Stimulated activated CD8-positive, alpha-beta memory T cell treated with anti-CD3 and anti-CD28 coated beads, Interleukin-4, amount 100 ng/mL, for 4 hours (primary cell): Measurements from ENCODE around the gene EVC2.
"Not testable (repeated sequence)": the region's sequence is repeated elsewhere in the genome, so short reads cannot be mapped to it uniquely, and the experiment has no call there.

Source experiments
- DNase-seq, 2 donors: peaks; one replicate each; pipeline ENCODE4 v3.0.0-alpha.2; 2020; ENCODE audit warnings: low read depth in 2 of 2, low spot score in 1 of 2

Gene EVC2

DNA sequence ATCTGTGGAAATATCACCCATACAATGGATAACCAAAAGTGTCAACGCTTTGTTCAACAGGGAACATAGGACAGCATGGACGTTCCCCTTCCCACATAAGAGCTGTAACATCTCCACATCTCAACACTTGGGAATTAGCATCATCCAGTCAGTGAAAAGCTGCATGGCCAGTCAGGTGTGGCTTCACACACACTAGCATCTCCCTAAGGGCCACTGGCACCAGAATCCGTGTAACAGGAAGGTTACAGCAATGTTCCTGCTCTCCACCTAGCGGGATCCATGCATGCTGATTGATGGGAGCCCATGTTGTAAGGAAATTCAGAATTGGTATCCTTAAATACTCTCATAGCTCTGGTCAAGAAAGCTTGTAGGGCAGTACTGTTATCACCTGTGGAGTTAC, 78.8 kb downstream of the EVC2 start:
- no peak for DNase-seq

DNA sequence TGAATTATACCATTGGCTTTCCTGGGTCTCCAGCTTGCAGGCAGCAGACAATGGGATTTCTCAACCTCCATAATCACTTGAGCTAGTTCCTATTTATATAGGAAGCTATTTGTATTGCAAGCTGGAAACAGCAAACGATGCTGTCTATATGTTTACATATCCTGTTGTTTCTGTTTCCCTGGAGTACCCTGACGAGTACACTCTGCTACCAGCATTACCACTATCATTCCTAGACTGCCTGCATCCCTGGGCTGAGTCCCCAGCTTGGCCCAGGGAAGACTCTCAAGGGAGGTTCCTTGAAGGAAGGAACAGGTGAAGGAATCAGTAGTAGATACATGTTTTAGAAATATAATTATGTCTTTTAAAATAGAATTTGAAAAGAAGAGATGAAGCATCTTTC, 81.4 kb downstream of the EVC2 start:
- no peak for DNase-seq

DNA sequence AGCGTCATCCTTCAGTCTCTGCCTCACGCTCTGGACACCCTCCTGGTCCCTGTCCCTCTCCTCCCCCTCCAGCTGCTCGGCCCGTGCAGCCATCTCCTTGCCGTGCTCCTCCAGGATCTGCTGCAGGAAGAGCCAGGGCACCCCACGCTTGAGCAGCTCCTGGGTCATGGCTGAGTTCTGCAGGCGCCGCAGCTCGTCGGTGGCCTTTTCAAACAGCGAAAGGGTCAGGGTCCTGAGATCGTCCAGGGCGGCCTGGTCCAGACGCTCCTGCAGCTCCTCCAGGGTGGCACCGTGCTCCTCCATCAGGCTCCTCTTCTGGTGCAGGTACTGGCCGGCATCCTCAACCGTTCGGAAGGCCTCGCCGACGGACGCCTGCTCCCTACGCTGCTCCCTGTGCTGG, 85.8 kb downstream of the EVC2 start:
- DNase-seq = no peak

DNA sequence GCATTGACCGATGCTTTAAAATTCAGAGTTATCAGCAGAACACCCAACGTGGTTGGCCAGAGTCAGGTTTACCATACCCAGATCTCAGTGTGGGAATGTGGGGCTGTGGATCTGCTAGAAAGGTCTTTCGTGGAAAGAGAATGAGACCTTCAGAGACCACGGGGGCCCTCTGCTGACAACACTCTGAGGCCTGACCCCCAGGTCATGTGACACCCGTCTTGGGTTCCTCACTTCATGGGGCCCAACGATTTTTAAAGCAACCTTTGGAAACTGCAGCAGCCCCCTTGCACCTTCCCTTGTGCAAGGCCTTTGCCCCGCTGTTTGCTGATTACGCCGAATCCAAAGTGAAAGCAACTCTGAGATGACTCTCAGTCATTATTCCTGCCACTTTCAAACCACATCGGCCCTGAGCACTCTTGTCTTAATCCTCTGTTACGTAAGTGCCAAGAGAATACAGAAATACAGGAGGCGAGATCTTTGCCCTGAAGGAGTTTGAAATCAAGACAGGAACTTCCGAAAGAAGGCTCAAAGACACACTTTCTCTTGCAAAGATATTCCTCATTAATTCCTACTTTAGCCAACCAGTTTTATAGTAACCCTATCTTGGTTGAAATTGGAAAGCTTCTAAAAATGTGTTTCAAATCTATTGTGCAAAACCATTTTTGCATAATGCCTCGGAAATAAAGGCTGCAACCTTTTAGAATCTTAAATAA, 88.3 kb downstream of the EVC2 start:
- DNase-seq = no peak

DNA sequence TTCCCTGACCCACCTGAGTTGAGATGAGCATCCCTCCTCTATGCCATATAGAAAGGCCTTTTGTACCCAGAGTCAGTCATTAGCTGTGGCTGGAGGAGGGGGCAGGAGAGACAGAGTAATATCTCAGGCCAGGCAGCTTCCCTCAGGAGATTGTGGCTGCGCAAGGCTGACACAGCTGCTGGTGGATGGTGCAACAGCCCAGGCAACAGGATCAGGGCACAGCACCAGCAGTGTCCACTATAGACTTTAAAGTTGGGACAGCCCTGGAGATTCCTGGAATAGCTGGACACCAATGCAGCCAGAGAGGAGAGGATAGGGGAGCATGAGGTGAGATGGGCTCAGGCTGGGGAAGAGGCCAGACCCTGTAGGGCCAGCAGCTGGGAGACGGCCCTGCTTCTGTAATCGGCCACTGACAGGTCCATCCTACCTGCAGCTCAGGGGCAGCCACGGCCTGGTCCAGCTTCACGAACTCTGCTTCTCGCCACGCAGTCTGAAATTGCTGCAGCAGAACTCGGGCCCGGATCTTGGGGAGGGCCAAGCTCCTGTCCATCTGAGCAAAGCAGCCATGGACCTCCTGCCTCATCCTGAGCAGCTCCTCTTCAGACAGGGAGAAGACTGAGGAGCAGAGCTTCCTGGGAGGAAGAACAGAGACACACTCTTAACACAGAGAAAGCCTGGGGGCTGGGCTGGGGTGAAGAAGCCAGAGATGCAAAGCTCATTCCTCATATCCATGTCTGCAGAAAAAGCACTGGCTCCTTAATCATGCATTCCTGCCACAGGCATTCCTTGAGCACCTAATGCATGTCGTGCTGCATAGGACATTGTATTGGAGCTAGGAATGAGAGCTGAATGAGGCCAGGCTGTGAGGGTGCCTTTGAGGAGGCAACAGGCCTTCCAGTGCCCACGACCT, 90.1 kb downstream of the EVC2 start:
- no peak for DNase-seq

DNA sequence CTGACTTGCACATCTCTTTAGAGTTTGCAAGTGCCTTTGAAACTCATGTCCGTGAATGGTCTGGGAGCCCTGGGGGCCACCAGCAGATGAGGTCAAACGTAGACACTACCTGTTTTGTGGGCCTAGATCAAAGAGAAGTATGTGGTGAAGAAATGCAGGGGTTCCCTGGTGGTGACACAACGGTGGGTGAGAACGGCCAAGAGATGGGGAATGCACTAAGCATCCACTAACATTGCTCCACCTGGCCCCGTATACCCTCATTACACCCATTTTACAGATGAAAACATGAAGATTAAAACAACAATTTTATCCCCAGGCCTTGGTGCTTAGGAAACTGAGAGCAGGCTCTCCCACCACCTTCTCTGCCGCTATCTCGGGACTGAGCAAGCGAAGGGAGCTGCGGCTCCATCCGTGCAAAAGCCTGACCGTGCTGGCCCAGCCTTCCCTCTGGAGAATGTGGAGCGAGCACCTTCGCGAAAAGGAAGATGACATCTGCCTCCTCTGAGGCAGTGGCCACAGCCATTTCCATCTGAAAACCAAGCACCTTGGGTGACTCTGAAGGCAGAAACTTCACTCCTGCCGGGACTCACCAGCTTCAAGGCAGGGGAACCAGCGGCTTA, 91.9 kb downstream of the EVC2 start:
- DNase-seq = no peak

DNA sequence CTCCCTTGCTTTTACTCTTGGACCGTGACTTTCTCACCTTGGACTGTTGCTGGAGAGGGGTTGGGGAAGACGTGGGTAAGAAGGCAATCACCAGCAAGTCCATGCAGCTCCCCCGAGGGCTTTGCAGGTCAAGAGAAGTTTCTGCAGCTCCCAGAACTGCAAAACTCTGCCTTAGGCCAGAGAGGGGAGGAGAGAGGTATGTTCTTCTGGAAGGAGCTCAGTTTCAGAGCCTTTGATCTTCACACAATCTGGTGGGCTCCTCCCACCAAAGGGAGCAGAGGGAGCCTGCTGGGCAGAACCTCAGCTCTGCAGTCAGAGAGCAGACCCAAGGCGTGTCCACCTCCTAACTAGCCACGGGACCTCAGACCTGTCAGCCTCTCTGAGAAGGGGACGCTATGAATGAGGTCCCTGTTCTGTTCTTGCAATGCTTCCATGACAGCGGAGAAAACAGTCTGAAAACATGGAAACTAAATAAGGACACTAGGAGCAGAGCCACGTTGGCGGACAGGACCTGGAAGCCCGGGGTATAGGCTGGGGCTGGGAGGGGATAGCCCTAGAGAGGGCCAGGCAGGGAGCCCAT, 92.8 kb downstream of the EVC2 start:
- no peak for DNase-seq

DNA sequence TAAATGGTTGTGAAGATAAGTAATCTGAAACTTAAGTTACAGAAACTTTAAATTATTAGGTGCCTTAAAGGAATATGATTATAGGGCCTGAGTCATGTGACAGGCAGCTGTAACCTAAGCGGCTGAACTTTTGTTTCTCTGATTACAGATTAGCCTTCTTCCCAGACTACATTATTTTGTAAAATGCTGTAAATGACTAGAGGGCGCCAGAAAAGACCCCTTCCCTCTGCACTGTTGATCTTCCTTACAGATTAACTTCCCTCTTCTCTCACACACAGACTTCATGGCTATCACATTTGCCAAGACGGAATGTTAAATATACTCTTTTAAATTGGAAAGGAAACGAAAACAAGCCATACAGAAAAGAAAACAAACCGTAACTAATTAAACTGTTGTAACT, 96.6 kb downstream of the EVC2 start:
- DNase-seq = no peak

DNA sequence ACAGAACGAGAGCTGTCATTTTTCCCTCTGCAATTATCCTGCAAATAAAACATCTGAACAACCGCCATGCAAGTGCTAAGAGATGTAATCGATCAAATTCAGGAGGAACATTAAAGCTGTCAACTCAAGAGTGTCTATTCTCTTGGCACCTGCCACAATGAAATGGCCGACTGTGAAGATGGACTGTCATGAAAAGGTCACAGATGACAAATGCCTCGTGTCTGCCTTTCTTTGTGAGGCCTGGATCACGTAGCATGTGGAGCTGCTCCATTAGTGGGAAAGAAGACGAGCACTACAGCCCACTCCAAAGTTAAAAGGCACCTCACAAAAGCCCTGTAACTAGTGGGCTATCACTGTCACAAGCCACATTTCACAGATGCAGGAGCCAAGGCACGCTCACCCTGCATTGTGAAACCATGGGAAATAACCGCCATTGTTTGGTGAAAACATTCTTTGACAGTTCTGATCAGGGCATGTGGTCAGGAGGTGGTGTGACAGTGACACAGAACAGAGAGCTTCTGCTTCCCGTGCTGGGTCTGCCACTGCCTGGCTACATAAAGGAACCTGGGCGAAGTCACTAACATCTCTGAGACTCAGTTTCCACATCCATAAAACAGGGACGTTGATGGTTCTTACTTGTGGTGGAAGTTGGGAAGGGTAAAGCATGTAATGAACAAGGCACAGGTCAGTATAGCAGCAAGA, 98.9 kb downstream of the EVC2 start:
- DNase-seq = no peak

DNA sequence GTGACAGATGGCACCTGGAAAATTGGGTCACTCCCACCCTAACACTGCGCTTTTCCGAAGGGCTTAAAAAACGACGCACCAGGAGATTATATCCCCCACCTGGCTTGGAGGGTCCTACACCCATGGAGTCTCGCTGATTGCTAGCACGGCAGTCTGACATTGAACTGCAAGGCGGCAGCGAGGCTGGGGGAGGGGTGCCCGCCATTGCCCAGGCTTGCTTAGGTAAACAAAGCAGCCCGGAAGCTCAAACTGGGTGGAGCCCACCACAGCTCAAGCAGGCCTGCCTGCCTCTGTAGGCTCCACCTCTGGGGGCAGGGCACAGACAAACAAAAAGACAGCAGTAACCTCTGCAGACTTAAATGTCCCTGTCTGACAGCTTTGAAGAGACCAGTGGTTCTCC, 114.5 kb downstream of the EVC2 start:
- not testable (repeated sequence) for DNase-seq

DNA sequence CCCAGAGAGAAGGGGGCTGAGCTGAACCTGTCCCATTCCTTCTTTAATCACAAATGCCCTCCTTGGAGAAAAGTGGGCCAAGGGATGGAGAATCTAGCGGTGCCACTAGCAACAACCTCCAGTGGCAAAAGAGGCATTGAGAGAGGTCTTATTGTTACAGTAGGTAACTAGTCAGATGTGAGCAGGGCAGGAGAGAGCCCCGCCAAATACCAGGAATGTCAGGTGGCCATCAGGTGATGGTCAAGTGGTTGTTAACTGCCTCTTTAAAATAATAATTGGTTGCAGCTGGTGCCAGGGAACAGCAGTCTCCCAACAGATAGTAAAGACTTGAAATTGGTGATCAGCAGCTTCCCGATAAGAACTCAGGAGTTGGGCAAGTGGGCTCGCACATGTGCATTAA, 116.1 kb downstream of the EVC2 start:
- no peak for DNase-seq

DNA sequence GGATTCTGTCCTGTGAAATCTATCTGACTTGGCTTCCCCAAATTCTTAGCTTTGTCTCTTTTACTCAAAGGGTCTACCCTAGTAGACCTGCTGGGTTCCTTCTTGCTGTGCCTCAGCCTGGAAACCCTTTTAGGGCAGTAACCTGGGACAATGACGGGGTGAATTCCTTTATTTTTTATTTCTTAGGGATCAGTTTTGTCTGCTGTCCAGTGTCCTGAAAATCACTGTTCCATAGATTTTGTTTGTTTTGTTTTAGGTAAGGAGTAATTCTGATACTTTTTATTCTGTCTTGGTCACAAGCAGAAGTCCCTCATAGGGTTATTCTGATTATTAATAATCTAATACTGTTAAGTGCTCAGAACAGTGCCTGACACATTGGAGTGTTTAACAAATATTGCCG, 118.9 kb downstream of the EVC2 start:
- DNase-seq = no peak

DNA sequence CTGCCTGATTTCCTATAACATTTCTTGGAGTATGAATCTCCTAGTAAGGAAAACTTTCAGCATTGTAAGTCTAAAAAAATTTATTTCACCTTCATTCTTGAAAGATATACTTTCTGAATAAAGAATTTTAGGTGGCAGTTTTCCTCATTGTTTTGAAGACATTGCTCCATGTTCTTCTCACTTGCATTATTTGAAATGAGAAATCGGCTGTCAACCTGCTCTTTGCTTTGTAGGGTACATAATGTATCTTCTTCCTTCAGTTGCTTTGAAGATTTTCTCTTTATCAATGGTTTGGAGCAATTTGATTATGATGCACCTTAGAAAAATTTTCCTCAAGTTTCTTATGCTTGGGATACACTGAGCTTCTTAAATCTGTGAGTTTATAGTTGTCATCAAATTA, 120.3 kb downstream of the EVC2 start:
- DNase-seq = no peak

DNA sequence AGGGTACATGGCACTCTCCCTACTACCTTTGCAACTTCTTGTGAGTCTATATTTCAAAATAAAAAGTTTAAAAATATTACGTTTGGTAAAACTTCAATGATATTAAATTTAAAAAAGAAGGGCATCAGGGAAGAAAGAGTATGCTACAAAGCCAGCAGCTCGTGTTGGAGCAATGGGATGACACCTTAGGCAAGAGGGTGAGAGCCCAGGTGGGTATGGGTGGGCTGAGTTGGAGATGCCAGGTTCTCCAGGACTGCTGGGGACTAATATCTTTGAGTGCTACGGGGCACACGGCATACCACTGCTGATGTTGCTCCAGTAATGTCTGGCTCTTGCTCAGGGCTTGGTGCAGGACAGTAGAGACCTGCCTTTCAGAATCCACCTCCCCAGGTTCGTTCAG, 132.4 kb downstream of the EVC2 start:
- DNase-seq = no peak

DNA sequence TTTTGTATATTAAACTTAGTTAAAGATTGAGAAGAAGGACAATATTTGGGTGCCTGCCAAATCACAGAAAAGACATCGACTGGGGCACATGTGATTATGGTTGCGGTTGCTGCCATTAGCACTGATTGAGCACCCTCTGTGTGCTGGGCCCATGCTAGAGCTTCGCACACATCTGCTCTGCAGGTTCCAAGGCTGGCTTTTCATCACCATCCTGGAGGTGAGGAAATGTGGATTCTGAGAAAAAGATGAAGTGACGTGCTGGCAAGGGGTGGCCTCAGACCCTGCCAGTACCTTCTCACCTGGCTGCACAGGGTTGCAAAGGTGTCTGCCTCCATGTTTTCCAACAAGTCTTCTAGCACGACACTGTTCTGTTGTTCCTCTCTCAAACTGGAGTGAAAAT, 134.0 kb downstream of the EVC2 start:
- no peak for DNase-seq

DNA sequence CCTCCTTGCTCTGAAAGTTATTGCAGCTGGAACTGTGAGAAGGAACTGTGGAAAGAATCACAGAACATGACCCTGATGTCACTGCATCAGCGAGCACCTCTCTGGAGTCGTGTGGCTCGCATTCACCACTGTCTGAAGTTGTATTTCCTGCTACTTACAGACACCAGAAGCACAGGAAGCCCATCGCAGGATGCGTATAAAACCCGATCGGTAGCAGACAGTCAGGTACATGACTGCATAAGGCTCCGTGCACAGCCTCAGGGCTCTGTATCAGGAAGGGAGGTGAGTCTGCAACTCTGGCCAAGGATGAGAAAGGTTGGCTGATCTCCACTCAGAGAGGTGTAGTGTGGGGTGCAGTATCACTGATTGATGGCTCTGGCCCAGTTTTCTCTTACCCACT, 134.4 kb downstream of the EVC2 start:
- DNase-seq = no peak

DNA sequence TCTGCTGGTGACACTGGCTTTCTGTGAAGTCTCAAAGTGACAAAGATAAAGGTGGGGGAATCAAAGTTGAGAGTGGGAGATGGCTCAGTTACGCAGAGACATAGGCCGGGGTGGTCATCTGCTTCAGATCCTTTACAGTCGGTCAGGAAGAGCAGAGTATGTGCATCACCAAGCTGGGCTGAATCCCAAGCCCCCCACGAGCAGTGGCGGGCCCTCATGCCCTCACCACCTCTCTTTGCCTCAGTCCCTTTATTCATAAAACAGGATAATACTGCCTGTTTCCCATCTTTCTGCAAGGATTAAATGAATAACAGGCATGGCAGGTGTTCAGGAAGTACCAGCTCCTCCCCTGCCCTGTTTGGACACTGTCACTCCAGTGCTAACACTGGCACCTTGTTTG, 135.6 kb downstream of the EVC2 start:
- DNase-seq = no peak

DNA sequence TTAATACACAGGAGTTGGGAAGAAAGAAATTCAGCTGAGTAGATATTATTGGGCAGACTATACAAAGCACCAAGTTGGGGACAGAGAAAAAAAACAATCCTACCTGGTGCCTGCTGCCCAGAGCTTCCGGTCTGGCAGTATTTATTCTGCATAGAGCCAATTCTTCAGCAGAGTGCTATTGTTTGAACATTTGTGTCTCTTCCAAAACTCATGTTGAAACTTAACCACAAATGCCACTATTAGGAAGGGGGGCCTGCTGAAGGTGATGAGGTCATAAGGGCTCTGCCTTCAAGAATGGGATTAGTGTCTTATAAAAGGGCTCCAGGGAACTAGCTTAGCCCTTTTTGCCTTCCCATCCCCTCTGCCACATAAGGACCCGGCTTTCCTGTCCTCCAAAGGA, 136.2 kb downstream of the EVC2 start:
- DNase-seq = no peak

DNA sequence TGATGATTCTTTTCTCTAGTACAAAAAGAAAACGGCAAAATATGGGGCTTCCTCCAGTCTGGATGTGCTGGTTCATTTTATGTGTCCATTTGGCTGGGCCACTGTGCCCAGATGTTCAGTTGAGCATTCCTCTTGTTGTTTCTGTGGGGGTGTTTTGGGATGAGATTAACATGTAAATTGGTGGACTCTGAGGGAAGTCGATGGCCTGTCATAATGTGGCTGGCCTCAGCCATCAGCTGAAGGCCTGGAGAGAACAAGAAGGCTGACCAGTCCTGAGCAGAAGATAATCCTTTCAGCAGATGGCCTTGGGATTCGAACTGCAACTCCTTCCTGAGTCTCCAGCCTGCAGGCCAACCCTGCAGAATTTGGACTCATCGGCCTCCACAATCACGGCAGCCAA, 136.7 kb downstream of the EVC2 start:
- no peak for DNase-seq

DNA sequence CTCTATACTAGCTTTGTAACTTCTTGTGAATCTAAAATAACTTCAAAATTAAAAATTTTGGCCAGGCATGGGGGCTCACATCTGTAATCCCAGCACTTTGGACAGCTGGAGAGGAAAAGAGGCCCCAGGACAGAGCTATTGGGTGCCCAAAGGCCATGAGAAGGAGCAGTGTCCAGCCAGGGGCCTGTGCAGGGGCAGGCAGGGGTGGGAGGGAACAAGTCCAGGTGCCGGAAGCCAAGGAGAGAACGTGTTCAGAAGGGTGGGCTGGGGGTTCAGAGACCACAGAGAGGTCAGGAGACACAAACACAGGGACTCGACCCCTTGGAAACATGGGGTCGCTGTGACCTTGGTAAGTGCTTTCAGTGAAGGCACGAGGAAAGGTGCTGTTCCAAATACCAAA, 138.9 kb downstream of the EVC2 start:
- DNase-seq = no peak

DNA sequence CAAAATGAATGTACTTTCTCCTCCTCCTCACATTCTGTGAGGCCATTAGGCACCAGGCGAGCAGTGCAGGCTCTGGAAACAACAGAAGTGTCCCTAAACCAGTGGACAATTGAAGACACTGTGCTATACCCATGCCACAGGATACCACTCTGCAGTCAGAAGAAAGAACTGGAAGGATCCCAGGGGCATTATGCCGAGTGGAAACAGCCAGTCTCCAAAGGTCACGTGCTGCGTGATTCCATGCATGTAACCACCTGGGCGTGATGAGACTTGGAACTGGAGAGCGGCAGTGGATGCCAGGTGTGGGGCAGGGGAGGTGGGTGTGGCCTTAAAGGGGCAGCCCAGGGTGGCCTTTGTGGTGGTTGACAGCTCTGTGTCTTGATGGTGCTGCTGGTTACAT, 139.4 kb downstream of the EVC2 start:
- DNase-seq = no peak
